ENCODE measurements around the gene CXCR2.

The CXCR2 gene

GRCh38 chr2:218186355-218186766, 60.5 kb downstream of the CXCR2 start:
- peak; percentile 79 for DNase-seq (ENCODE audit: low read depth, low spot score)

All from astrocyte of the hippocampus (primary cell).